NCI-H2227 (cell line): ENCODE data around the gene CNTN1.

ENCODE experiments used
- DNase-seq: peaks from one replicate; lab custom pipeline; 2025; ENCODE audit not compliant: unreplicated experiment; lab: John Stamatoyannopoulos, UW

CNTN1 gene

GRCh38 chr12:40834321-40834720, 142.1 kb downstream of the CNTN1 start:
- no peak for DNase-seq

- no peak for DNase-seq
These were observed 145.7 kb downstream of the CNTN1 start for GRCh38 chr12:40837891-40838429.

- no peak for DNase-seq
These were observed 151.3 kb downstream of the CNTN1 start for GRCh38 chr12:40843495-40843894.

- no peak for DNase-seq
These were observed 161.0 kb downstream of the CNTN1 start for GRCh38 chr12:40853221-40853620.

GRCh38 chr12:40854604-40855003, 162.4 kb downstream of the CNTN1 start:
- DNase-seq: no peak

GRCh38 chr12:40864891-40865290, 172.7 kb downstream of the CNTN1 start:
- no peak for DNase-seq

- DNase-seq: no peak
These were observed 178.7 kb downstream of the CNTN1 start for GRCh38 chr12:40870981-40871380.

- DNase-seq: no peak
These were observed 182.6 kb downstream of the CNTN1 start for GRCh38 chr12:40874868-40875267.

GRCh38 chr12:40889329-40889728, 197.1 kb downstream of the CNTN1 start:
- no peak for DNase-seq

- no peak for DNase-seq
These were observed 200.3 kb downstream of the CNTN1 start for GRCh38 chr12:40892528-40892927.

GRCh38 chr12:40898505-40898904, 206.3 kb downstream of the CNTN1 start:
- no peak for DNase-seq

- DNase-seq: no peak
These were observed 210.8 kb downstream of the CNTN1 start for GRCh38 chr12:40903040-40903439.

GRCh38 chr12:40907115-40907527, 214.9 kb downstream of the CNTN1 start:
- DNase-seq: no peak

- DNase-seq: no peak
These were observed 219.4 kb downstream of the CNTN1 start for GRCh38 chr12:40911676-40912075.

- no peak for DNase-seq
These were observed 222.9 kb downstream of the CNTN1 start for GRCh38 chr12:40915172-40915571.

GRCh38 chr12:40917561-40917960, 225.3 kb downstream of the CNTN1 start:
- no peak for DNase-seq

- DNase-seq: no peak
These were observed 229.4 kb downstream of the CNTN1 start for GRCh38 chr12:40921563-40922163.

- no peak for DNase-seq
These were observed 245.7 kb downstream of the CNTN1 start for GRCh38 chr12:40937891-40938290.

GRCh38 chr12:40942326-40942725, 250.1 kb downstream of the CNTN1 start:
- DNase-seq: no peak

- no peak for DNase-seq
These were observed 253.5 kb downstream of the CNTN1 start for GRCh38 chr12:40945772-40946171.

GRCh38 chr12:40946612-40947194, 254.5 kb downstream of the CNTN1 start:
- no peak for DNase-seq

- DNase-seq: no peak
These were observed 255.6 kb downstream of the CNTN1 start for GRCh38 chr12:40947797-40948196.

GRCh38 chr12:40953076-40953475, 260.8 kb downstream of the CNTN1 start:
- DNase-seq: no peak
